DND-41 (cell line): ENCODE results near the gene RTN4IP1.

Source experiments
- CTCF ChIP-seq: IDR thresholded peaks from 2 replicates; pipeline ENCODE4 v1.5.1; 2012; ENCODE audit warnings: borderline replicate concordance, low read length, moderate library complexity, mild to moderate bottlenecking; ENCODE audit not compliant: poor library complexity, severe bottlenecking; ENCODE audit errors: extremely low read depth
- EZH2 ChIP-seq: IDR thresholded peaks from 3 replicates; pipeline ENCODE4 v1.6.1; 2012; ENCODE audit warnings: borderline replicate concordance, low read depth, mild to moderate bottlenecking, moderate library complexity, low read length, inconsistent platforms; ENCODE audit not compliant: severe bottlenecking

GRCh38 chr6:106617302-106617701, 12.0 kb downstream of the RTN4IP1 start:
- TF ChIP-seq CTCF (no peak), EZH2 (no peak)
